ENCODE results near the gene TMEM69. TPM values are rescaled to one million over a fixed set of nuclear protein-coding genes. Genes with fewer than 3 reads are reported as not detected.

The TMEM69 gene
- total RNA-seq, 1 donor: 24.4 TPM

DNA sequence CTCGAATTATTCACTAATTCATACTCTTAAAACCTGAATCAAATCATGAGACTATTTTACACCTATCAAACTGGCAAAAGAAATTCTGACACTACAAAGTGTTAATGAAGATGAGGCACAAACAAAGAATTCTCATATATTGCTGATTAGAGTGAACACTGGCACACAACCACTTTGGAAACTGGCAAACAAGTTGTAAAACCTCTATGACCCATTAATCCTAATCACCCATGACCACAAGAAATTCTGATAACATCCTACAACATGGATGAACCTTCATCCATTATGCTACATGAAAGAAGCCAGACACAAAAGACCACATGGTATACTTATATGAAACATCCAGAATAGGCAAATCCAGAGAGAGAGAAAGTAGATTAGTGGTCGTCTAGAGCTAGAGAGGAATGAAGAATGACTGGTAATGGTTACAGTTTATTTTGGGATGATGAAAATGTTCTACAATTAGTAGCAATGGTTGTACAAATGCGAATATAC is 10.2 kb upstream of the TMEM69 start:
- DNase-seq (ENCODE audit: low read depth): no peak
- TF ChIP-seq, protein P1, sequence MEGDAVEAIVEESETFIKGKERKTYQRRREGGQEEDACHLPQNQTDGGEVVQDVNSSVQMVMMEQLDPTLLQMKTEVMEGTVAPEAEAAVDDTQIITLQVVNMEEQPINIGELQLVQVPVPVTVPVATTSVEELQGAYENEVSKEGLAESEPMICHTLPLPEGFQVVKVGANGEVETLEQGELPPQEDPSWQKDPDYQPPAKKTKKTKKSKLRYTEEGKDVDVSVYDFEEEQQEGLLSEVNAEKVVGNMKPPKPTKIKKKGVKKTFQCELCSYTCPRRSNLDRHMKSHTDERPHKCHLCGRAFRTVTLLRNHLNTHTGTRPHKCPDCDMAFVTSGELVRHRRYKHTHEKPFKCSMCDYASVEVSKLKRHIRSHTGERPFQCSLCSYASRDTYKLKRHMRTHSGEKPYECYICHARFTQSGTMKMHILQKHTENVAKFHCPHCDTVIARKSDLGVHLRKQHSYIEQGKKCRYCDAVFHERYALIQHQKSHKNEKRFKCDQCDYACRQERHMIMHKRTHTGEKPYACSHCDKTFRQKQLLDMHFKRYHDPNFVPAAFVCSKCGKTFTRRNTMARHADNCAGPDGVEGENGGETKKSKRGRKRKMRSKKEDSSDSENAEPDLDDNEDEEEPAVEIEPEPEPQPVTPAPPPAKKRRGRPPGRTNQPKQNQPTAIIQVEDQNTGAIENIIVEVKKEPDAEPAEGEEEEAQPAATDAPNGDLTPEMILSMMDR (IDR thresholded peaks at IDR 0.05; ENCODE audit: insufficient read depth, low read length): no peak
- H3K4me3 ChIP-seq (ENCODE audit: low read depth, low read length): no peak overlapping the region

DNA sequence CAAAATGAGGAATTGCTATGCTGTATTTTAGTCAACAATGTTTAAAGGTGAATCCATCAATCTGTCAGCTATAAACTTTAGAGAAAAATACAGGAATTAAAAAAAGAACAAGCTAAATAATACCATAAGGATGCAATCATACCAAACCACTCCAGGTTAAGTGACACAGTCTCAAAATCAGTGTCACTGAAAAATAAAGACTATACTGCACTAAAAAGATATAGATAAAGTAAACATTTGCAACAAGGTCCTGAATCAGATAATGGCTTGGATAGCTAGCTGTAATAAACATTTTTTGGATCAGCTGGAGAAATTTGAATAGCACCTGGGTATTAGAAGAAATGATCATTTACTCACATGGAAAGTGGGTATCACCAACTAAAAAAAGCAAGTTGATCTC is 9.5 kb upstream of the TMEM69 start:
- H3K4me3 ChIP-seq (ENCODE audit: low read depth, low read length): no peak overlapping the region
- no peak for DNase-seq (ENCODE audit: low read depth)
- TF ChIP-seq, protein P1 (IDR thresholded peaks at IDR 0.05; ENCODE audit: insufficient read depth, low read length): no peak

DNA sequence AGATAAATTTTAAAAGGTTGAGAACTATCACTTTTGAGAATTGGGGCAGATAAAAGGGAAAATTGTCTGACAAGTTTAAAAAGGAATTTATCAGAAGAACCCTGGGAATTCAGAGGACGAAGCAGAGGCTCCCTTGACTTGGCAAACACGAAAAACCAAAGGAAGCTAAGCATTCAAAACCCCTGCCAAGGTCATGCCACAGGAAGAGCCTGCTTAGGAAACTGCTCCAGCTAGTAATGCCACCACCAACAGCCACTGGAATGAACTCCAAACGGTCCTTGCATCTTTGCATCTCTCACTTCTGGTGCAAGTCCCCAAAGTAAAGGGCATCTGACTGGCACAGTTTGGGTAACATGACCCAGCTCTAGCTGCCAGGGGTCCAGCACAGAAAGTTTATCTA is 8.9 kb upstream of the TMEM69 start:
- H3K4me3 ChIP-seq (ENCODE audit: low read depth, low read length): no peak overlapping the region
- DNase-seq (ENCODE audit: low read depth): peak; percentile 41

DNA sequence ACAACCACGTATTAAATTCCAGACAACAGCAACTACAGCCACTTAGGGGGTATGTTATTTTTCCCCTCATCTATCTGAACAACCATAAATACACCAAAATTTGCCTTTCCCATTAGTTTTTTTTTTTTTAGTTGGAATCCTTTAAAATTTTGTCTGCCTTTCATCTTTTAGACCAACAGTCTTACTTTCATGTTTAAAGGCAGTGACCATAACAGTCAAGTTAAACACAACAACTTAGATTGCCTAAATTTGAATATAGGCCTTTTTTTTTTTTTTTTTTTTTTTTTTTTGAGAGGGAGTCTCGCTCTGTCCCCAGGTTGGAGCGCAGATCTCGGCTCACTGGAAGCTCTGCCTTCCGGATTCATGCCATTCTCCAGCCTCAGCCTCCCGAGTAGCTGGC is 5.0 kb upstream of the TMEM69 start:
- TF ChIP-seq, protein P1 (IDR thresholded peaks at IDR 0.05; ENCODE audit: insufficient read depth, low read length): no peak
- no peak for DNase-seq (ENCODE audit: low read depth)
- H3K4me3 ChIP-seq (ENCODE audit: low read depth, low read length): no peak overlapping the region

More for the DNA sequence above, 8.9 kb upstream of the TMEM69 start:
- TF ChIP-seq, protein P1 (IDR thresholded peaks at IDR 0.05; ENCODE audit: insufficient read depth, low read length): no peak

DNA sequence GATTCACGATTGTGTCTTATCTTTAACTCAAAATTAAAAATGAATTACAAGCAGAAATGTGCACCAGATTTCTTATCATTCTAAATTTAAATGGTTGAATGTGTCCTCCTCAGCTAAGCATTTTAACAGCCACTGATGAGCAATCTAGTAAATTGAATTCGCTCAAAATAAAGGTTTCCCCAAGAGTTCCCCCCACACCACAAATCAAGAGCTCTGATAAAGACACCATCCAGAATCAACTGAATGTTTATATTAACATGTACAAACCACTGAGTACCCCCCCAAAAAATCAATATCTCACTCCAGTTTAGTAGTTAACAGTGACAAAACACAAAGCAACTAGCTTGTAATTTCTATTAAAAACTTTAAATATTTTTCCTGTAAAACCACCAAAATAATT is 3.6 kb upstream of the TMEM69 start:
- no peak for DNase-seq (ENCODE audit: low read depth)
- TF ChIP-seq, protein P1 (IDR thresholded peaks at IDR 0.05; ENCODE audit: insufficient read depth, low read length): no peak
- H3K4me3 ChIP-seq (ENCODE audit: low read depth, low read length): peak overlapping the region; percentile 23

DNA sequence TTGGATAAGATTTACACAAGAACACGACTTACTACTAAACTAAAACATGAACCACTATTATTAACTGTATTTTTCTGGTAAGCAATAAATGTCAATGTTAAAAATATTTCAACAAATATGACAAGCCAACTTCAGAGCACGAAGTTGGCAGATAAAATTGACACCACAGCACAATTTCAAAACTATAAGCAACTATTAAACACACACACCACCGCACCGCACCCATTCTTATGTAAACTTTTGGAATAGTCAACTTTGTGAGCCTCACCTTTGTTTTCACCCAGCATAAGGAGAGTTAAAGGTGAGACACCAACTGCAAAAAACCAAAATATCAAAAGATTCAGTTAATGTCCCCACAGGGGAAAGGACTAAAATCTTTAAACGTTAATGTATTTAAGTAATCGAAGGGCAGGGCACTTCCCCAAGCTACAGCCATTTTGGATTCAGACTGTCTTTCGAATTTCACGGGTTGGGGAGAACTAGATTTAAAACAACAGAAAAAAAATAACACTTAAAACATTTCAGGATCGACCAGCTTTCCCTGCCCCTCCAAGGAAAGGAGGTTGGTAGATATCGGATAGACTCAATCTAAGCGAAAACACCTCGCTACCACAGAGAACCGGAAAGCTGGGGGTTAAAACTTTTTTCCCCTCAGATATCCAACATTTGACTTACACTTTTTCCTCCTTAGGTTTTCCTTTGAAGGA is 2.5 kb upstream of the TMEM69 start:
- DNase-seq (ENCODE audit: low read depth): peak; percentile 31
- peak overlapping the region; percentile 96 for H3K4me3 ChIP-seq (ENCODE audit: low read depth, low read length)
- TF ChIP-seq, protein P1 (IDR thresholded peaks at IDR 0.05; ENCODE audit: insufficient read depth, low read length): no peak

DNA sequence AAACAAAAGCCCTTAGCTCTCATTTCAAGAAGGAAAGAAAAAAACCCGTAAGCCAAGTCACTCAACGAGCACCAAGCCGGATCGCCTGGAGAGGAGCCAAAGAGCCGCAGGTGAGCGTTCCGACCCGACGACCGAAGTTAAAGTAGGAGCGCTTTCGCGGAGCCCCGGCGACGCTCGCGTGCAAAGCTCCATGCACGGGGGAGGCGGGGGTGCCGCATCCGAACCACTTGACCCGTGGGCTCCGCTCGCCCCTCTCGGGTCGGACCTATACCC is 2.0 kb upstream of the TMEM69 start:
- TF ChIP-seq, protein P1 (IDR thresholded peaks at IDR 0.05; ENCODE audit: insufficient read depth, low read length): no peak
- peak overlapping the region; percentile 96 for H3K4me3 ChIP-seq (ENCODE audit: low read depth, low read length)
- no peak for DNase-seq (ENCODE audit: low read depth)

All from fibroblast of the aortic adventitia (primary cell).